ENCODE results near the gene IL15RA.

IL15RA gene

GRCh38 chr10:5977471-5978229, at the start of gene IL15RA:
Gene IL15RA (minus strand): TSS chr10:5977543. CDS start chr10:5977492, 51 bp downstream.
- peak; percentile 87 for DNase-seq (ENCODE audit: low spot score)

GRCh38 chr10:6025683-6026255, 48.4 kb upstream of the IL15RA start:
- no peak for DNase-seq (ENCODE audit: low spot score)

GRCh38 chr10:6024334-6024682, 47.0 kb upstream of the IL15RA start:
- DNase-seq (ENCODE audit: low spot score), result no peak

GRCh38 chr10:6023661-6024333, 46.5 kb upstream of the IL15RA start:
- DNase-seq (ENCODE audit: low spot score), result peak; percentile 85

- DNase-seq (ENCODE audit: low spot score), result no peak
Measured at GRCh38 chr10:6022660-6023059, 45.3 kb upstream of the IL15RA start.

GRCh38 chr10:6020826-6021225, 43.5 kb upstream of the IL15RA start:
- no peak for DNase-seq (ENCODE audit: low spot score)

GRCh38 chr10:6019796-6020195, 42.5 kb upstream of the IL15RA start:
- DNase-seq (ENCODE audit: low spot score), result no peak

GRCh38 chr10:6019010-6019782, 41.9 kb upstream of the IL15RA start:
- DNase-seq (ENCODE audit: low spot score), result no peak

- no peak for DNase-seq (ENCODE audit: low spot score)
Measured at GRCh38 chr10:6018422-6018821, 41.1 kb upstream of the IL15RA start.

GRCh38 chr10:6017781-6018354, 40.5 kb upstream of the IL15RA start:
- DNase-seq (ENCODE audit: low spot score), result no peak

GRCh38 chr10:6014241-6014761, 37.0 kb upstream of the IL15RA start:
- DNase-seq (ENCODE audit: low spot score), result peak; percentile 64

- DNase-seq (ENCODE audit: low spot score), result no peak
Measured at GRCh38 chr10:6013413-6014192, 36.3 kb upstream of the IL15RA start.

- DNase-seq (ENCODE audit: low spot score), result no peak
Measured at GRCh38 chr10:6012121-6012905, 35.0 kb upstream of the IL15RA start.

- no peak for DNase-seq (ENCODE audit: low spot score)
Measured at GRCh38 chr10:6011558-6011957, 34.2 kb upstream of the IL15RA start.

GRCh38 chr10:6010569-6010968, 33.2 kb upstream of the IL15RA start:
- no peak for DNase-seq (ENCODE audit: low spot score)

- DNase-seq (ENCODE audit: low spot score), result no peak
Measured at GRCh38 chr10:6009961-6010360, 32.6 kb upstream of the IL15RA start.

GRCh38 chr10:6009150-6009549, 31.8 kb upstream of the IL15RA start:
- DNase-seq (ENCODE audit: low spot score), result peak; percentile 67

- DNase-seq (ENCODE audit: low spot score), result peak; percentile 51
Measured at GRCh38 chr10:6008497-6009142, 31.3 kb upstream of the IL15RA start.

GRCh38 chr10:6006991-6007390, 29.6 kb upstream of the IL15RA start:
- DNase-seq (ENCODE audit: low spot score), result no peak

- DNase-seq (ENCODE audit: low spot score), result no peak
Measured at GRCh38 chr10:6006546-6006945, 29.2 kb upstream of the IL15RA start.

All from AG20443 (cell line).